GM19468 (cell line): ENCODE measurements around the gene TSSC4.

Source experiments
- ATAC-seq: cut with Tn5 transposase; IDR thresholded peaks from one replicate; pipeline ENCODE4 v1.9.1; 2021; ENCODE audit warnings: mild to moderate bottlenecking, moderate library complexity, moderate number of reproducible peaks; ENCODE audit not compliant: unreplicated experiment; ENCODE audit errors: extremely low read depth

Gene TSSC4

GRCh38 chr11:2444821-2445745 lies 44.5 kb downstream of the TSSC4 start, which contains the start of gene KCNQ1:
KCNQ1 (plus strand) TSS chr11:2445008; CDS start chr11:2445099, 91 bp downstream.
- no peak for ATAC-seq

DNA sequence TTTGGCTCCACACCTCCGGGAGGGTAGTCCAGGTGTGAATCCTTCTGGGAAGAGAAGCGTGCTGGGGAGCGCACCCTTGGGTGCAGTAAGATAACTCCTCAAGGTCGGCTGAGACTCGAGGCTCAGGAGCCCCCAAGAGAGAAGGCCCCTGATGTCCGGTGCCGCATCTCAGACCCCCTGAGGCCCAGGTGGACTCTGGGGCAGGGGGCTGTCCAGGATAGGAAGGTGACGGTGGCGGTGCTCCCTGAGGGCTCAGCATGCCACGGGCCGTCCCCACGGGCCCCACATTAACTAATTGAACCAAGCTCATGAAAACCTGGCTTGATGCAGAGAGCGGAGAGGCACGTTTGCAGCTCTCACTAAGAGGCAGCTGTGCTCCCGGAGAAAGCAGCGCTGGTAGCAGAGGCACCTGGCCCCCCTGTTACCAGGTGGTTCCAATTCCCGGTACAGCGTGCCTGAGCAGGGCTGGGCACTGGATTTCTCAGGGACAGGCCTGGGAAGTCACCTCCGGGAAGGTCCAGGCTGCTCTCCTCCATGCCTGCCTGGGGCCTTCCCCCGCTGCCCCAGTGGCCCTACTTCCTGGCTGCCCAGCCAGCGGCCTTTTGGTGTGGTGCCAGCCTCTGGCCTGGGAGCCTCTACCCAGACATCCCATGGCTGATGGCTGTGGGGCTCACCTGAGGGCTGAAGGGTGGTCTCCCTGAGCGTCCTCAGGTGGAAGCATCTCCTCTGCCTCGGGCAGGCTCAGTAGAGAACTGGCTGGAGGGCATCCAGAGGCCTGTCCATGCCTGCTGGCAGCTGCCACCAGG lies 45.4 kb downstream of the TSSC4 start:
- no peak for ATAC-seq

- ATAC-seq = no peak
Measured at GRCh38 chr11:2446590-2447252, 46.2 kb downstream of the TSSC4 start.

- no peak for ATAC-seq
Measured at GRCh38 chr11:2447253-2447950, 46.9 kb downstream of the TSSC4 start.

DNA sequence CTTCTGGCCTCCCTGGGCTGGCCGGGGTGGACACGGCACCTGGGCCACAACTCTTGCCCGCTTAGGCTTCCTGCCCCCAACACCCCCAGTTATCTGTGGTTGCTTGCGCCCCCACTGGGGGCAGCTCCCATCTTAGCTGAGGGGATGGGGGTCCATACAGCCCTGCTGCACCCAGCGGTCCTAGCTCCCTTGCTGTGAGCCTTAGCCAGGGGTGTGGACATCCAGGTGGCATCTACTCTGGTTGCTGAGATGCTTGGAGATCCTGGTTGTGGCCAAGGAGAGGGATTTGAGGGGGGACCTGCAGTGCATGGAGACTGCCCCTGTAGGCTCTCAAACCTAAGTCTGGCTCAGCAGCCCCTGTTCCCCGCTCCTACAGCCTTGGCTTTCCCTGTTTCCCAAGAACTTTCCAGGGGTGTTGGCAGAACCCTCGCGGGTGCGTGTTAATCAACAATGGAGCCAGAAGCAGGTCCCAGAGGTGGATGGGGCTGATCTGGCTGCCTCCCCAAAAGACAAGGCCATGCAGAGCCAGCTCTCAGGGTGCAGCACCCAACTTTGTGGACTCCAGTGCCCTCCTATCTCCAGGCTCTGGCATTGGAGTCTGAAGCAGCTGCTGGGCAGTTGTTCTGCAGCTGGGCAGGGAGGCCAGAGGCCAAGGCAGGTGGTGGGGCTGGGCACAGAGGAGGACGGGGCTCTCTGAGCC lies 47.6 kb downstream of the TSSC4 start:
- ATAC-seq = no peak

GRCh38 chr11:2448661-2449547 lies 48.4 kb downstream of the TSSC4 start:
- ATAC-seq = no peak

DNA sequence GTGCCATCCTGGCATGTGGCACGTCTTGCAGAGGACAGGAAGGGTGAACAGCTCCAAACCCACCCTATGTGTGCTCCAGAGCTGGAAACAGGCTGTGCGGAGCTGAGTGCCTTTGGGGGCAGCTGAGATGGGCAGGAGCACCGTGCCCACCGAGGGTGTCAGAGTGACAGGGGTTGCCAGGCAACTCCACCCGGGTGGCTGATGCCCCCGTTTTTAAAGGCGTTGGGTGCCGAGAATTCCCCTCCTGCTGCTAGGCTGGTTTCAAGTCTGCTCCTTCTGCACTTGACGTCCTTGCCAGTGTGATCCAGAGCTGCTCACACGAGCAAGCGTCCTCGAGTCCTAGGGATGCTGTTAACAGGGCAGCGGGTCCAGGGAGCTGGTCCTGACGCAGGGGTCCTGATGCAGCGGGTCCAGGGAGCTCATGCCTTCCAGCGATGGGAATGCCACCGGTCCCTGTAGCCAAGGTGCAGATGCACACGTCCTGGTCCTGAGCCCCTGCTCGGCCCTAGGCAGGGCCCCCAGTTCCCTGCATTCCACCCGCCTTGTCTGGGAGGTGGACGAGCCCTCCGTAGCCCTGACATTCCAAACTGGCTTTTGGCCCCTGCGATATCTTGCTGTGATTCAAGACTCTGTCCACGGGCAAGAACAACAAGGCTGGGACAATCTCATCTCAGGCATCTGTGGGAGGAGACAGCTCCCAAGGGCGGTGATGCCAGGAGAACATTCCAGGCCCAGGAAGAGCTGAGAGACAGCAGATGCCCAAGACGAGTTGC lies 49.2 kb downstream of the TSSC4 start:
- no peak for ATAC-seq

- no peak for ATAC-seq
Measured at GRCh38 chr11:2450321-2451041, 49.9 kb downstream of the TSSC4 start.

- ATAC-seq = no peak
Measured at GRCh38 chr11:2451336-2451735, 50.8 kb downstream of the TSSC4 start.

- ATAC-seq = no peak
Measured at GRCh38 chr11:2451916-2452315, 51.4 kb downstream of the TSSC4 start.

GRCh38 chr11:2452321-2453012 lies 51.9 kb downstream of the TSSC4 start:
- ATAC-seq = no peak

GRCh38 chr11:2453436-2453835 lies 52.9 kb downstream of the TSSC4 start:
- ATAC-seq = no peak
